Uterus (tissue), 2 donors: ENCODE measurements around the gene DIDO1.

Experiments
- POLR2A ChIP-seq, 2 donors: fragments of 450-650 bp; IDR thresholded peaks; one replicate each; pipeline ENCODE4 v1.6.1; 2016; ENCODE audit warnings: antibody characterized with exemption in 2 of 2, mild to moderate bottlenecking in 1 of 2, moderate library complexity in 1 of 2
- TF ChIP-seq, protein P1 (sequence below), 4 experiments: fragments of 200-600 bp in 2 of 4; fragments of 450-650 bp in 2 of 4; sonication (generic) in 2 of 4; IDR thresholded peaks; one replicate each; pipeline ENCODE4 v1.5.1; 2016 to 2019; ENCODE audit warnings: antibody characterized with exemption in 4 of 4, mild to moderate bottlenecking in 2 of 4, moderate library complexity in 1 of 4

DNA sequence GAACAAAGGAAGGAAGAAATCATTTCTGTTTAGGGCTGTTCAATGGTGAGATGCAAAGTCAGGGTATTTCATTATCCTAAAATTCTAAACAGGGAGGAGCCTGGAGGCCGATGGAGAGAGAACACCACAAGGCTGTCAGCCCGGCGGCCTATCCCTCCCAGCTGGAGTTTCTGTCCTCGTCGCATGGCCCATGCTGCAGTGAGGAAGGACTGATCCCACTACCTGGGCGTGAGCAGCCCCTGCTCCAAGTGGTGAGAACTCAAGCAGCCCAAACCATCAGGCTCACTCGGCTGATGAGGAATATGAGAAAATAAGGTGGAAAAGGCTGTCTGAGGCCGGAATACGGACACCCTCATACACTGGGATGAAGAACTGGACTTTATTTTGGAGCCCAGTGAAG lies 30.8 kb downstream of the DIDO1 start:
- TF ChIP-seq, protein P1, sequence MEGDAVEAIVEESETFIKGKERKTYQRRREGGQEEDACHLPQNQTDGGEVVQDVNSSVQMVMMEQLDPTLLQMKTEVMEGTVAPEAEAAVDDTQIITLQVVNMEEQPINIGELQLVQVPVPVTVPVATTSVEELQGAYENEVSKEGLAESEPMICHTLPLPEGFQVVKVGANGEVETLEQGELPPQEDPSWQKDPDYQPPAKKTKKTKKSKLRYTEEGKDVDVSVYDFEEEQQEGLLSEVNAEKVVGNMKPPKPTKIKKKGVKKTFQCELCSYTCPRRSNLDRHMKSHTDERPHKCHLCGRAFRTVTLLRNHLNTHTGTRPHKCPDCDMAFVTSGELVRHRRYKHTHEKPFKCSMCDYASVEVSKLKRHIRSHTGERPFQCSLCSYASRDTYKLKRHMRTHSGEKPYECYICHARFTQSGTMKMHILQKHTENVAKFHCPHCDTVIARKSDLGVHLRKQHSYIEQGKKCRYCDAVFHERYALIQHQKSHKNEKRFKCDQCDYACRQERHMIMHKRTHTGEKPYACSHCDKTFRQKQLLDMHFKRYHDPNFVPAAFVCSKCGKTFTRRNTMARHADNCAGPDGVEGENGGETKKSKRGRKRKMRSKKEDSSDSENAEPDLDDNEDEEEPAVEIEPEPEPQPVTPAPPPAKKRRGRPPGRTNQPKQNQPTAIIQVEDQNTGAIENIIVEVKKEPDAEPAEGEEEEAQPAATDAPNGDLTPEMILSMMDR (IDR thresholded peaks at IDR 0.05) = no peak
- no peak for TF ChIP-seq POLR2A (IDR thresholded peaks at IDR 0.05)
